ENCODE measurements around the gene CUX1.

The CUX1 gene

GRCh38 chr7:102248456-102249395, 431.3 kb downstream of the CUX1 start:
- DNase-seq (ENCODE audit: low read depth), result no peak

GRCh38 chr7:102251531-102252365, 434.3 kb downstream of the CUX1 start:
- no peak for DNase-seq (ENCODE audit: low read depth)

GRCh38 chr7:102252366-102252982, 435.0 kb downstream of the CUX1 start:
- no peak for DNase-seq (ENCODE audit: low read depth)

- no peak for DNase-seq (ENCODE audit: low read depth)
Observed at GRCh38 chr7:102253066-102253972, 435.9 kb downstream of the CUX1 start.

GRCh38 chr7:102253973-102254370, 436.5 kb downstream of the CUX1 start:
- DNase-seq (ENCODE audit: low read depth), result no peak

- DNase-seq (ENCODE audit: low read depth), result no peak
Observed at GRCh38 chr7:102254521-102254920, 437.1 kb downstream of the CUX1 start.

- DNase-seq (ENCODE audit: low read depth), result no peak
Observed at GRCh38 chr7:102255501-102255900, 438.1 kb downstream of the CUX1 start.

- DNase-seq (ENCODE audit: low read depth), result no peak
Observed at GRCh38 chr7:102255916-102256315, 438.5 kb downstream of the CUX1 start.

GRCh38 chr7:102258073-102258748, 440.8 kb downstream of the CUX1 start:
- DNase-seq (ENCODE audit: low read depth), result no peak

- DNase-seq (ENCODE audit: low read depth), result peak; percentile 74
Observed at GRCh38 chr7:102258749-102259107, 441.3 kb downstream of the CUX1 start.

- DNase-seq (ENCODE audit: low read depth), result peak; percentile 73
Observed at GRCh38 chr7:102260856-102261255, 443.4 kb downstream of the CUX1 start.

GRCh38 chr7:102261451-102261850, 444.0 kb downstream of the CUX1 start:
- no peak for DNase-seq (ENCODE audit: low read depth)

- no peak for DNase-seq (ENCODE audit: low read depth)
Observed at GRCh38 chr7:102262546-102262945, 445.1 kb downstream of the CUX1 start.

- DNase-seq (ENCODE audit: low read depth), result peak; percentile 43
Observed at GRCh38 chr7:102264367-102264891, 447.0 kb downstream of the CUX1 start.

GRCh38 chr7:102266541-102266940, 449.1 kb downstream of the CUX1 start:
- DNase-seq (ENCODE audit: low read depth), result no peak

GRCh38 chr7:102268635-102269034, 451.2 kb downstream of the CUX1 start:
- DNase-seq (ENCODE audit: low read depth), result no peak

- DNase-seq (ENCODE audit: low read depth), result no peak
Observed at GRCh38 chr7:102270178-102270887, 452.9 kb downstream of the CUX1 start.

- DNase-seq (ENCODE audit: low read depth), result no peak
Observed at GRCh38 chr7:102271158-102271798, 453.9 kb downstream of the CUX1 start.
